Caco-2 (cell line): ENCODE data around the gene SYT8. TPM values are rescaled to one million over a fixed set of nuclear protein-coding genes. Genes with fewer than 3 reads are reported as not detected.
"Not testable (repeated sequence)": the region's sequence is repeated elsewhere in the genome, so short reads cannot be mapped to it uniquely, and the experiment has no call there.

ENCODE experiments used
- BruUV-seq: library from RNA; stranded (reverse); fragments of 400-500 nt; replicated peaks from 2 replicates; lab custom pipeline; 2021; lab: Mats Ljungman, UMichigan
- CTCF ChIA-PET: fragments of 300-600 bp; sonication (Branson Sonifier 250); formaldehyde crosslinking; loops from one replicate; lab custom pipeline; 2022; ENCODE audit warnings: antibody characterized with exemption; lab: Charles Lee
- POLR2A ChIA-PET: fragments of 300-600 bp; sonication (Branson Sonifier 250); formaldehyde crosslinking; loops from one replicate; lab custom pipeline; 2022; ENCODE audit warnings: antibody characterized with exemption; lab: Charles Lee
- DNase-seq, 2 experiments: peaks; one replicate each; pipeline versions ENCODE4 v3.0.0 to v3.0.0-alpha.2; 2020 to 2022
- H3K27me3 ChIP-seq: replicated peaks from 2 replicates; pipeline ENCODE4 v1.6.0; 2011; ENCODE audit warnings: low read length; ENCODE audit not compliant: control insufficient read depth, insufficient read depth
- H3K36me3 ChIP-seq: 2 replicates; pipeline ENCODE4 v1.5.1; 2011; ENCODE audit warnings: low read length; ENCODE audit not compliant: control insufficient read depth, insufficient read depth
- H3K4me1 ChIP-seq: fragments of 250-450 bp; sonication (Bioruptor Pico); 2 replicates; pipeline ENCODE4 v1.5.1; 2020; ENCODE audit warnings: mild to moderate bottlenecking
- H3K4me3 ChIP-seq: 2 replicates; pipeline ENCODE4 v1.5.1; 2011; ENCODE audit warnings: low read depth, mild to moderate bottlenecking, control low read depth, low read length
- H3K9me3 ChIP-seq: fragments of 250-450 bp; sonication (Bioruptor Pico); 2 replicates; pipeline ENCODE4 v1.5.1; 2020; ENCODE audit warnings: mild to moderate bottlenecking, moderate library complexity
- H3K27ac Mint-ChIP-seq: one replicate; pipeline ENCODE4 v1.8.0; 2022; ENCODE audit warnings: mixed read lengths; ENCODE audit not compliant: unreplicated experiment
- H3K27me3 Mint-ChIP-seq: one replicate; pipeline ENCODE4 v1.8.0; 2022; ENCODE audit warnings: mixed read lengths; ENCODE audit not compliant: insufficient read depth, unreplicated experiment
- H3K36me3 Mint-ChIP-seq: one replicate; pipeline ENCODE4 v1.8.0; 2022; ENCODE audit warnings: mild to moderate bottlenecking, mixed read lengths; ENCODE audit not compliant: insufficient read depth, unreplicated experiment
- H3K4me1 Mint-ChIP-seq: one replicate; pipeline ENCODE4 v1.8.0; 2022; ENCODE audit warnings: low read depth, mixed read lengths; ENCODE audit not compliant: unreplicated experiment
- H3K4me3 Mint-ChIP-seq: one replicate; pipeline ENCODE4 v1.8.0; 2022; ENCODE audit warnings: mild to moderate bottlenecking, moderate library complexity, mixed read lengths; ENCODE audit not compliant: unreplicated experiment
- H3K9me3 Mint-ChIP-seq: one replicate; pipeline ENCODE4 v1.8.0; 2022; ENCODE audit warnings: mixed read lengths; ENCODE audit not compliant: unreplicated experiment
- intact Hi-C: fragments of 100-400 bp; cut with micrococcal nuclease; formaldehyde crosslinking; loops from one replicate; pipeline ENCODE4 v1.10.0; 2022; ENCODE audit not compliant: unreplicated experiment
- total RNA-seq: library from RNA; stranded (reverse); gene quantifications from 2 replicates; pipeline ENCODE4 v1.2.3, GENCODE V29; 2022
- TF ChIP-seq, protein P1 (sequence below), 2 experiments: fragments of 200-600 bp in 1 of 2; IDR thresholded peaks; 1 replicate in 1 of 2; 2 replicates in 1 of 2; pipeline versions ENCODE4 v1.5.1 to v1.8.0; 2011 to 2022; ENCODE audit warnings: antibody characterized with exemption in 1 of 2, control low read depth in 1 of 2, inconsistent platforms in 1 of 2, low read depth in 1 of 2, low read length in 1 of 2, mild to moderate bottlenecking in 1 of 2, moderate library complexity in 1 of 2; ENCODE audit not compliant: insufficient read depth in 1 of 2, severe bottlenecking in 1 of 2, unreplicated experiment in 1 of 2

SYT8 gene
- total RNA-seq, 1 experiment from 2014 or later = 14.9 TPM

DNA sequence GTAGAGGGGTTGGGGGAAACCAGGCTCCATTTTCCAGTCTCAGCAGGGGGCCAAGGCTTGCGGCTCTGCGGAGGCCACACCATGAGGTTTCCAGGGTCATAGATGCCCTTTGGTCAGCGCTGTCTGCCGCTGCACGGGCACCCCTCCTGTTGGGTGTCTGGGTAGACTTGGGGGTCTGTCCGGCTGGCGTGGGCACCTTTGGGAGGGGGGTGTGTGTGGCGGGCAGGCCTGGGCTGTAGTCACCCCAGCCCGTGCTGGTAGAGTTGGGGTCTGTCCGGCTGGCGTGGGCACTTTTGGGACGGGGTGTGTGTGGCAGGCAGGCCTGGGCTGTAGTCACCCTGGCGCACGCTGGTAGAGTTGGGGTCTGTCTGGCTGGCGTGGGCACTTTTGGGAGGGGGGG, 36.7 kb downstream of the SYT8 start:
- H3K27me3 Mint-ChIP-seq = peaks cover 2% of the 10 kb centered on the region
- intact Hi-C loops = no loop called here
- no peak overlapping the region for H3K27ac Mint-ChIP-seq
- H3K36me3 Mint-ChIP-seq = no peaks in the 10 kb centered on the region
- no peak overlapping the region for H3K4me3 Mint-ChIP-seq
- no peaks in the 10 kb centered on the region for H3K4me1 Mint-ChIP-seq
- H3K4me1 ChIP-seq = peaks cover 4% of the 10 kb centered on the region
- TF ChIP-seq, protein P1, sequence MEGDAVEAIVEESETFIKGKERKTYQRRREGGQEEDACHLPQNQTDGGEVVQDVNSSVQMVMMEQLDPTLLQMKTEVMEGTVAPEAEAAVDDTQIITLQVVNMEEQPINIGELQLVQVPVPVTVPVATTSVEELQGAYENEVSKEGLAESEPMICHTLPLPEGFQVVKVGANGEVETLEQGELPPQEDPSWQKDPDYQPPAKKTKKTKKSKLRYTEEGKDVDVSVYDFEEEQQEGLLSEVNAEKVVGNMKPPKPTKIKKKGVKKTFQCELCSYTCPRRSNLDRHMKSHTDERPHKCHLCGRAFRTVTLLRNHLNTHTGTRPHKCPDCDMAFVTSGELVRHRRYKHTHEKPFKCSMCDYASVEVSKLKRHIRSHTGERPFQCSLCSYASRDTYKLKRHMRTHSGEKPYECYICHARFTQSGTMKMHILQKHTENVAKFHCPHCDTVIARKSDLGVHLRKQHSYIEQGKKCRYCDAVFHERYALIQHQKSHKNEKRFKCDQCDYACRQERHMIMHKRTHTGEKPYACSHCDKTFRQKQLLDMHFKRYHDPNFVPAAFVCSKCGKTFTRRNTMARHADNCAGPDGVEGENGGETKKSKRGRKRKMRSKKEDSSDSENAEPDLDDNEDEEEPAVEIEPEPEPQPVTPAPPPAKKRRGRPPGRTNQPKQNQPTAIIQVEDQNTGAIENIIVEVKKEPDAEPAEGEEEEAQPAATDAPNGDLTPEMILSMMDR (IDR thresholded peaks at IDR 0.05; ENCODE audit: insufficient read depth in 1 of 2, low read depth in 1 of 2, low read length in 1 of 2, severe bottlenecking in 1 of 2, unreplicated experiment in 1 of 2) = no peak
- H3K9me3 ChIP-seq = no peaks in the 10 kb centered on the region
- DNase-seq = no peak
- ChIA-PET CTCF (interaction anchor here (1.3 kb wide), 1 partner anchor 47 kb away, joined by 6 read pairs; no protein-coding TSS in a partner anchor), POLR2A (no interaction called here)
- no peaks in the 10 kb centered on the region for H3K36me3 ChIP-seq
- BruUV-seq = no TSS peak
- H3K27me3 ChIP-seq = no peaks in the 10 kb centered on the region; the same call in 1 of the 2 replicates
- no peaks in the 10 kb centered on the region for H3K9me3 Mint-ChIP-seq
- H3K4me3 ChIP-seq = no peak overlapping the region

DNA sequence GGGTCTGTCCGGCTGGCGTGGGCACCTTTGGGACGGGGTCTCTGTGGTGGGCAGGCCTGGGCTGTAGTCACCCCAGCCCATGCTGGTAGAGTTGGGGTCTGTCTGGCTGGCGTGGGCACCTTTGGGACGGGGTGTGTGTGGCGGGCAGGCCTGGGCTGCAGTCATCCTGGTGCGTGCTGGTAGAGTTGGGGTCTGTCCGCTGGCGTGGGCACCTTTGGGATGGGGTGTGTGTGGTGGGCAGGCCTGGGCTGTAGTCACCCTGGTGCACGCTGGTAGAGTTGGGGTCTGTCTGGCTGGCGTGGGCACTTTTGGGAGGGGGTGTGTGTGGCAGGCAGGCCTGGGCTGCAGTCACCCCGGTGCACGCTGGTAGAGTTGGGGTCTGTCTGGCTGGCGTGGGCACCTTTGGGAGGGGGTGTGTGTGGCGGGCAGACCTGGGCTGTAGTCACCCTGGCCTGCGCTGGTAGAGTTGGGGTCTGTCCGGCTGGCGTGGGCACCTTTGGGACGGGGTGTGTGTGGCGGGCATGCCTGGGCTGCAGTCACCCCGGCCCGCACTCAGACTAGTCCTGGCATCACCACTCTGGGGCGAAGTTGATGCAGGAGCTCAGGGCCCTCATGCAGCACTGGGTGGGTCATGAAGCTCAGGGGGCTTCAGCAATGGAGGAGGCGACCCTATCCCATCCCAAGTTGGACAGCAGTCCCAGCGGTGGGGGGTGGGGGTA, 37.6 kb downstream of the SYT8 start:
- Mint-ChIP-seq H3K36me3 (no peaks in the 10 kb centered on the region), H3K27me3 (peaks cover 2% of the 10 kb centered on the region), H3K4me1 (no peaks in the 10 kb centered on the region), H3K9me3 (no peaks in the 10 kb centered on the region), H3K27ac (no peak overlapping the region), H3K4me3 (no peak overlapping the region)
- no peaks in the 10 kb centered on the region for H3K36me3 ChIP-seq
- TF ChIP-seq, protein P1 (IDR thresholded peaks at IDR 0.05; ENCODE audit: insufficient read depth in 1 of 2, low read depth in 1 of 2, low read length in 1 of 2, severe bottlenecking in 1 of 2, unreplicated experiment in 1 of 2) = no peak
- H3K9me3 ChIP-seq = no peaks in the 10 kb centered on the region
- DNase-seq = no peak
- ChIA-PET POLR2A (interaction anchor here (0.6 kb wide), 1 partner anchor 506 kb away, joined by 3 read pairs; no protein-coding TSS in a partner anchor), CTCF (interaction anchor here (0.8 to 1.3 kb wide), 2 partner anchors 121 to 220 kb away, joined by 4 to 7 read pairs; no protein-coding TSS in a partner anchor)
- no TSS peak for BruUV-seq
- intact Hi-C loops = no loop called here
- H3K27me3 ChIP-seq = no peaks in the 10 kb centered on the region; the same call in 1 of the 2 replicates
- no peak overlapping the region for H3K4me3 ChIP-seq
- peaks cover 7% of the 10 kb centered on the region for H3K4me1 ChIP-seq

DNA sequence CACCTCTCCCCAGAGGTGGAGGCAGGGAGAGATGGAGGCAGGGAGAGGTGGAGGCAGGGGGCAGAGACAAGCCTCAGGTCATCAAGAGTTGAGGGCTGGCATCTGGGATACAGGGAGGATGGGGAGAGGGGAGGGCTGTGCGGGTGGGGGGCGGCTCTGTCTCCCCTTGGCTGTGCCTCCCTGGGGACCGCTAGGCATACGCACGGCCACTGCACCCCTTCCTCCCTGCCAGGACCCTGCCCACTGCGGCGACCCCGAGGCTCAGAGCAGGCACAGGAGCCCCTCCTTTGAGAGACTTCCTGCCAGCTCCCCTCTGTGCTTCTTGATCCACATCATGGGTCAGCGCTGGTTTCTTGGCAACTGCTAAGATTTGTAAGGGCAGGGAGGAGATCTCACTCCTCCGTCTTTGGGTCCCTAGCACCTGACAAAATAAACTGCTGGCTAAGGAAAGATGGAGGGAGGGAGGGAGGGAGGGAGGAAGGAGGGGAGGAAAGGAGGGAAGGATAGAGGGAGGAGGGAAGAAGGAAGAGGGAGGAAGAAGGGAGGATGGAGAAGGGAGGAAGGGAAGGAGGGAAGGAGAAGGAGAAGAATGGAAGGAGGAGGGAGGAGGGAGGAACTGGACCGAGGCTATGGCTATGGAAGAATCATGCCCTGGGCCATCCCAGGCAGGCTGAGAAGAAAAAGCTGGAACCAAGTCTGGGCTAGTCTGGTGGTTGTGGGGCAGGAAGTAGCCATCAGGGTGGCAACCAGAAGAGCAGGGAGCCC, 38.4 kb downstream of the SYT8 start:
- Mint-ChIP-seq H3K36me3 (no peaks in the 10 kb centered on the region), H3K9me3 (no peaks in the 10 kb centered on the region), H3K4me3 (no peak overlapping the region), H3K27ac (no peak overlapping the region), H3K4me1 (no peaks in the 10 kb centered on the region), H3K27me3 (peaks cover 2% of the 10 kb centered on the region)
- no TSS peak for BruUV-seq
- H3K4me3 ChIP-seq = no peak overlapping the region
- no peaks in the 10 kb centered on the region for H3K9me3 ChIP-seq
- CTCF ChIA-PET = interaction anchor here (0.8 to 1.3 kb wide), 2 partner anchors 120 to 221 kb away, joined by 4 to 7 read pairs; no protein-coding TSS in a partner anchor
- intact Hi-C loops = no loop called here
- no peaks in the 10 kb centered on the region; the same call in 1 of the 2 replicates for H3K27me3 ChIP-seq
- POLR2A ChIA-PET = interaction anchor here (0.6 kb wide), 1 partner anchor 505 kb away, joined by 3 read pairs; no protein-coding TSS in a partner anchor
- TF ChIP-seq, protein P1 (IDR thresholded peaks at IDR 0.05; ENCODE audit: insufficient read depth in 1 of 2, low read depth in 1 of 2, low read length in 1 of 2, severe bottlenecking in 1 of 2, unreplicated experiment in 1 of 2) = no peak
- DNase-seq = no peak
- no peaks in the 10 kb centered on the region for H3K36me3 ChIP-seq
- H3K4me1 ChIP-seq = peaks cover 7% of the 10 kb centered on the region

- DNase-seq, H3K36me3 ChIP-seq, H3K27me3 ChIP-seq, H3K4me1 ChIP-seq, H3K4me3 ChIP-seq, H3K36me3 Mint-ChIP-seq, H3K27me3 Mint-ChIP-seq, intact Hi-C loops, H3K4me1 Mint-ChIP-seq, CTCF ChIA-PET, H3K4me3 Mint-ChIP-seq, H3K9me3 ChIP-seq, BruUV-seq, POLR2A ChIA-PET, H3K9me3 Mint-ChIP-seq, H3K27ac Mint-ChIP-seq: not testable (repeated sequence)
Measured at GRCh38 chr11:1873813-1874150, 39.0 kb downstream of the SYT8 start.
